Ishikawa (cell line): ENCODE data around the gene KLF13.
A peak's percentile ranks its signal among the peaks of the same experiment; 100 is the strongest.

Experiments
- CEBPB ChIP-seq: IDR thresholded peaks from 2 replicates; pipeline ENCODE4 v1.6.1; 2012
- CREB1 ChIP-seq: IDR thresholded peaks from 2 replicates; pipeline ENCODE4 v1.6.1; 2012; ENCODE audit warnings: low read depth
- EGR1 ChIP-seq: IDR thresholded peaks from 2 replicates; pipeline ENCODE4 v1.6.1; 2012
- EP300 ChIP-seq: IDR thresholded peaks from 2 replicates; pipeline ENCODE4 v1.6.1; 2012; ENCODE audit warnings: borderline replicate concordance
- FOXM1 ChIP-seq: IDR thresholded peaks from 2 replicates; pipeline ENCODE4 v1.6.1; 2012; ENCODE audit warnings: low read depth, borderline replicate concordance
- MAX ChIP-seq: IDR thresholded peaks from 2 replicates; pipeline ENCODE4 v1.6.1; 2012
- NFIC ChIP-seq: IDR thresholded peaks from 2 replicates; pipeline ENCODE4 v1.6.1; 2012
- RAD21 ChIP-seq: IDR thresholded peaks from 2 replicates; pipeline ENCODE4 v1.6.1; 2012; ENCODE audit warnings: low read depth
- TAF1 ChIP-seq: IDR thresholded peaks from 2 replicates; pipeline ENCODE4 v1.6.1; 2012; ENCODE audit warnings: low read depth, mild to moderate bottlenecking
- TCF12 ChIP-seq: IDR thresholded peaks from 2 replicates; pipeline ENCODE4 v1.6.1; 2012; ENCODE audit warnings: low read depth
- TEAD4 ChIP-seq: IDR thresholded peaks from 2 replicates; pipeline ENCODE4 v1.6.1; 2012
- USF1 ChIP-seq: IDR thresholded peaks from 2 replicates; pipeline ENCODE4 v1.6.1; 2012
- YY1 ChIP-seq: IDR thresholded peaks from 2 replicates; pipeline ENCODE4 v1.6.1; 2012; ENCODE audit warnings: low read depth
- ZBTB7A ChIP-seq: IDR thresholded peaks from 2 replicates; pipeline ENCODE4 v1.6.1; 2012; ENCODE audit warnings: low read depth
- TF ChIP-seq, protein P1 (sequence below): IDR thresholded peaks from 2 replicates; pipeline ENCODE4 v1.6.1; 2012; ENCODE audit warnings: low read depth, mild to moderate bottlenecking

KLF13 gene

GRCh38 chr15:31338879-31339557 is 12.4 kb downstream of the KLF13 start:
- TF ChIP-seq USF1 (no peak), TAF1 (no peak), YY1 (no peak), CREB1 (no peak), TEAD4 (no peak), RAD21 (no peak), ZBTB7A (peak; percentile 70; the same call in 1 of the 2 replicates)

- TF ChIP-seq FOXM1, result no peak
- no peak for TF ChIP-seq ZBTB7A
- TF ChIP-seq, protein P1, sequence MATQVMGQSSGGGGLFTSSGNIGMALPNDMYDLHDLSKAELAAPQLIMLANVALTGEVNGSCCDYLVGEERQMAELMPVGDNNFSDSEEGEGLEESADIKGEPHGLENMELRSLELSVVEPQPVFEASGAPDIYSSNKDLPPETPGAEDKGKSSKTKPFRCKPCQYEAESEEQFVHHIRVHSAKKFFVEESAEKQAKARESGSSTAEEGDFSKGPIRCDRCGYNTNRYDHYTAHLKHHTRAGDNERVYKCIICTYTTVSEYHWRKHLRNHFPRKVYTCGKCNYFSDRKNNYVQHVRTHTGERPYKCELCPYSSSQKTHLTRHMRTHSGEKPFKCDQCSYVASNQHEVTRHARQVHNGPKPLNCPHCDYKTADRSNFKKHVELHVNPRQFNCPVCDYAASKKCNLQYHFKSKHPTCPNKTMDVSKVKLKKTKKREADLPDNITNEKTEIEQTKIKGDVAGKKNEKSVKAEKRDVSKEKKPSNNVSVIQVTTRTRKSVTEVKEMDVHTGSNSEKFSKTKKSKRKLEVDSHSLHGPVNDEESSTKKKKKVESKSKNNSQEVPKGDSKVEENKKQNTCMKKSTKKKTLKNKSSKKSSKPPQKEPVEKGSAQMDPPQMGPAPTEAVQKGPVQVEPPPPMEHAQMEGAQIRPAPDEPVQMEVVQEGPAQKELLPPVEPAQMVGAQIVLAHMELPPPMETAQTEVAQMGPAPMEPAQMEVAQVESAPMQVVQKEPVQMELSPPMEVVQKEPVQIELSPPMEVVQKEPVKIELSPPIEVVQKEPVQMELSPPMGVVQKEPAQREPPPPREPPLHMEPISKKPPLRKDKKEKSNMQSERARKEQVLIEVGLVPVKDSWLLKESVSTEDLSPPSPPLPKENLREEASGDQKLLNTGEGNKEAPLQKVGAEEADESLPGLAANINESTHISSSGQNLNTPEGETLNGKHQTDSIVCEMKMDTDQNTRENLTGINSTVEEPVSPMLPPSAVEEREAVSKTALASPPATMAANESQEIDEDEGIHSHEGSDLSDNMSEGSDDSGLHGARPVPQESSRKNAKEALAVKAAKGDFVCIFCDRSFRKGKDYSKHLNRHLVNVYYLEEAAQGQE, result no peak
- TF ChIP-seq CEBPB, result no peak
- no peak for TF ChIP-seq EGR1
- TF ChIP-seq RAD21, result no peak
- no peak for TF ChIP-seq USF1
- no peak for TF ChIP-seq NFIC
- no peak for TF ChIP-seq TAF1
- no peak for TF ChIP-seq TEAD4
These were observed 12.9 kb downstream of the KLF13 start for GRCh38 chr15:31339558-31339895.

DNA sequence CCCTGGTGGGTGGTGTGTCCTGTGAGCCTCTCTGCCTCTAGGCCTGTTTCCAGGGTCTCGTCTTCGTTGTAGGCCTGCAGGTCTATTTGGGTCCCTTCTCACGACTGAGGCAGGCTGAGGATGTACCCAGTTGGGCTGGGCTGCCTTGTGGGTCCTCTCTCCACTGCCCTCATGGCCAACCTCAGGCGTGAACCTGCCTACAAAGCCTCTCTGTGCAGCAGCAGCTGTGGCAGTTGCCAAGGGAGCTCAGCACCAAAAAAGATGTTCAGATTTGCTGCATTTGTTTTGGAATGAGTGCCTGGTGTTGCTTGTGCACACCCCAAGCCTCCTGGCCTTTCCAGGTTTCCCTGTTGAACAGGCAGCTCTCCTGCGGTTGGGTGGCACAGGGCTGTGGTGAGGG is 13.4 kb downstream of the KLF13 start:
- no peak for TF ChIP-seq MAX
- no peak for TF ChIP-seq EGR1
- TF ChIP-seq YY1, result no peak
- TF ChIP-seq FOXM1, result no peak
- no peak for TF ChIP-seq USF1
- no peak for TF ChIP-seq TEAD4
- TF ChIP-seq TCF12, result no peak
- TF ChIP-seq RAD21, result no peak
- no peak for TF ChIP-seq EP300
- TF ChIP-seq NFIC, result no peak
- TF ChIP-seq CREB1, result no peak
- TF ChIP-seq TAF1, result no peak
- TF ChIP-seq CEBPB, result no peak
- TF ChIP-seq ZBTB7A, result no peak
- TF ChIP-seq, protein P1, result no peak

DNA sequence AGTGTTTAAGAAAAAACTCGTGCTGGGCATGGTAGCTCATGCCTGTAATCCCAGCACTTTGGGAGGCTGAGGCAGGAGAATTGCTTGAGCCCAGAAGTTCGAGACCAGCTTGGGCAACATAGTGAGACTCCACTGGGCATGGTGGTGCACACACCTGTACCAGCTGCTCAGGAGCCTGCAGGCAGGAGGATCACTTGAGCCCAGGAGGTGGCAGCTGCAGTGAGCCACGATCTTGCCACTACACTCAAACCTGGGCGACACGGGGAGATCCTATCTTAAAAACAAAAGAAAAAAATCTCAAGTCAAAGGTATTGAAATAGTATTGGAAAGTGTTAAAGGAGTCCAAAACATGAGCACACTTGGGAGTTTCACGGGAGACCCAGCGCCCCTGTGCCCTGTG is 14.0 kb downstream of the KLF13 start:
- no peak for TF ChIP-seq ZBTB7A
- TF ChIP-seq MAX, result no peak
- TF ChIP-seq CEBPB, result no peak
- TF ChIP-seq, protein P1, result no peak
- no peak for TF ChIP-seq TEAD4
- TF ChIP-seq EP300, result no peak
- TF ChIP-seq EGR1, result no peak
- no peak for TF ChIP-seq TCF12
- no peak for TF ChIP-seq NFIC
- TF ChIP-seq RAD21, result no peak
- TF ChIP-seq TAF1, result no peak
- no peak for TF ChIP-seq CREB1
